GM12878 (cell line): Measurements from ENCODE around the gene NNAT. TPM values are rescaled to one million over a fixed set of nuclear protein-coding genes. Genes with fewer than 3 reads are reported as not detected.

Source experiments
- ATAC-seq: fragments of 200-7000 bp; cut with Tn5 transposase; 3 replicates; pipeline ENCODE4 v1.9.1; 2020; ENCODE audit warnings: mild to moderate bottlenecking, moderate library complexity
- BruUV-seq: library from RNA; stranded (reverse); fragments of 400-500 nt; replicated peaks from 2 replicates; lab custom pipeline; 2021; lab: Mats Ljungman, UMichigan
- CTCF ChIA-PET: fragments of 300-600 bp; sonication (Branson Sonifier 250); formaldehyde crosslinking; extraction: SDS; loops from one replicate; lab custom pipeline; 2021; ENCODE audit warnings: inconsistent platforms; lab: Yijun Ruan, JAX
- POLR2A ChIA-PET: fragments of 350-600 bp; formaldehyde crosslinking; extraction: SDS; loops from one replicate; lab custom pipeline; 2021; ENCODE audit warnings: inconsistent platforms; lab: Charles Lee
- RAD21 ChIA-PET: fragments of 300-600 bp; sonication (Branson Sonifier 250); formaldehyde crosslinking; loops from one replicate; lab custom pipeline; 2023; ENCODE audit warnings: antibody characterized with exemption; ENCODE audit not compliant: unreplicated experiment; lab: Charles Lee
- SMC1A ChIA-PET: fragments of 300-600 bp; sonication (Branson Sonifier 250); formaldehyde crosslinking; loops from one replicate; lab custom pipeline; 2023; ENCODE audit not compliant: unreplicated experiment, uncharacterized antibody; lab: Charles Lee
- DNase-seq: peaks from one replicate; pipeline ENCODE4 v3.0.0-alpha.2; 2011; ENCODE audit warnings: low read depth, low spot score
- FAIRE-seq: peaks from 3 replicates; lab custom pipeline; 2011; peaks lifted over from hg19 to GRCh38; lab: Jason Lieb, UNC
- H2AFZ ChIP-seq: 2 replicates; pipeline ENCODE4 v1.6.0; 2011; ENCODE audit warnings: low read depth, low read length, control low read depth; ENCODE audit not compliant: control insufficient read depth
- H3K27ac ChIP-seq: 2 replicates; pipeline ENCODE4 v1.5.1; 2011; ENCODE audit warnings: control low read depth; ENCODE audit not compliant: control insufficient read depth, insufficient read depth
- H3K27me3 ChIP-seq, 2 experiments: replicated peaks in 1 of 2; 2 replicates each; pipeline versions ENCODE4 v1.6.0 to v1.6.1; 2011; ENCODE audit warnings: low read length in 1 of 2; ENCODE audit not compliant: control insufficient read depth in 2 of 2, insufficient read depth in 2 of 2
- H3K36me3 ChIP-seq, 2 experiments: 2 replicates each; pipeline ENCODE4 v1.5.1; 2011; ENCODE audit warnings: low read length in 1 of 2; ENCODE audit not compliant: control insufficient read depth in 2 of 2, insufficient read depth in 2 of 2
- H3K4me1 ChIP-seq: 2 replicates; pipeline ENCODE4 v1.6.1; 2011; ENCODE audit warnings: mild to moderate bottlenecking, low read length, moderate library complexity, mixed read lengths; ENCODE audit not compliant: control insufficient read depth, insufficient read depth
- H3K4me2 ChIP-seq: 2 replicates; pipeline ENCODE4 v1.6.0; 2011; ENCODE audit warnings: control low read depth; ENCODE audit not compliant: control insufficient read depth, insufficient read depth
- H3K4me3 ChIP-seq: fragments of 200-600 bp; sonication (generic); 2 replicates; pipeline ENCODE4 v1.5.1; 2016
- H3K79me2 ChIP-seq: 2 replicates; pipeline ENCODE4 v1.6.0; 2011; ENCODE audit warnings: low read length; ENCODE audit not compliant: control insufficient read depth, insufficient read depth
- H3K9ac ChIP-seq: 2 replicates; pipeline ENCODE4 v1.8.0; 2011; ENCODE audit warnings: low read length, control low read depth, mixed read lengths; ENCODE audit not compliant: control insufficient read depth, insufficient read depth
- H3K9me3 ChIP-seq: replicated peaks from 3 replicates; pipeline ENCODE4 v1.5.1; 2011; ENCODE audit warnings: mild to moderate bottlenecking, low read length; ENCODE audit not compliant: control insufficient read depth, insufficient read depth
- H4K20me1 ChIP-seq: 2 replicates; pipeline ENCODE4 v1.6.0; 2011; ENCODE audit not compliant: control insufficient read depth, insufficient read depth
- ATF3 ChIP-seq: IDR thresholded peaks from 2 replicates; pipeline ENCODE4 v1.6.1; 2011; ENCODE audit warnings: low read depth, mild to moderate bottlenecking, low read length, moderate library complexity, borderline replicate concordance; ENCODE audit errors: extremely low read depth
- RB1 ChIP-seq: fragments of 450-650 bp; formaldehyde crosslinking; IDR thresholded peaks from 2 replicates; pipeline ENCODE4 v1.6.1; 2017; ENCODE audit warnings: mild to moderate bottlenecking, borderline replicate concordance
- SMAD5 ChIP-seq: IDR thresholded peaks from 2 replicates; pipeline ENCODE4 v1.6.1; 2016; ENCODE audit warnings: antibody characterized with exemption, low read depth
- SUZ12 ChIP-seq: fragments of 200-600 bp; sonication (generic); IDR thresholded peaks from one replicate; pipeline ENCODE4 v1.6.1; 2018; ENCODE audit warnings: antibody characterized with exemption, mild to moderate bottlenecking; ENCODE audit not compliant: unreplicated experiment
- WGBS: methylation state at CpG from one replicate; pipeline ENCODE4 v1.1.6; 2016; ENCODE audit warnings: low lambda C conversion rate; ENCODE audit not compliant: insufficient replicate concordance, insufficient coverage; ENCODE audit errors: missing lambda C conversion rate; 5-methylcytosine and 5-hydroxymethylcytosine counted together
- in situ Hi-C: fragments of 300-500 bp; cut with MboI; formaldehyde crosslinking; loops from 9 replicates; pipeline ENCODE4 v1.14.3; 2018; ENCODE audit warnings: mixed read lengths
- intact Hi-C: fragments of 100-400 bp; cut with micrococcal nuclease; formaldehyde crosslinking; loops from one replicate; pipeline ENCODE4 v1.14.2; 2022; ENCODE audit not compliant: unreplicated experiment
- polyA plus RNA-seq, 11 experiments: library from polyadenylated mRNA; depleted of rRNA in 4 of 11; unstranded in 6 of 11; stranded (reverse) in 5 of 11; fragments of >200 nt; fragmentation: Nextera tagmentation in 4 of 11; fragmentation: Illumina TruSeq in 1 of 11; extraction: Ambion mirVana in 4 of 11; extraction: Trizol in 1 of 11; gene quantifications; 1 replicate in 1 of 11; 2 replicates in 10 of 11; pipeline versions ENCODE4 v1.2.1 to v1.2.3, GENCODE V29; 2011 to 2016; ENCODE audit warnings: inconsistent platforms in 2 of 11, missing spikeins in 2 of 11, low read depth in 1 of 11
- total RNA-seq, 4 experiments: library from RNA; depleted of rRNA in 3 of 4; stranded (reverse); fragments of >200 nt in 3 of 4; fragmentation: Illumina TruSeq in 1 of 4; extraction: Trizol in 1 of 4; gene quantifications; 2 replicates each; pipeline versions ENCODE4 v1.2.1 to v1.2.3, GENCODE V29; 2013 to 2021
- TF ChIP-seq, protein P1 (sequence below): fragments of 450-650 bp; IDR thresholded peaks from 2 replicates; pipeline ENCODE4 v1.6.1; 2018; ENCODE audit warnings: borderline replicate concordance, mild to moderate bottlenecking; ENCODE audit not compliant: partially characterized antibody

The NNAT gene
- total and polyA plus RNA-seq, 10 of the 15 experiments (the other 5 are each of a cell fraction or from before 2014, with no cell fraction given), result 0.22 to 0.99 (median 0.42) TPM; not detected in 7

GRCh38 chr20:37538003-37538402, 17.0 kb downstream of the NNAT start:
- DNase-seq, result no peak
- H3K27me3 ChIP-seq, result no peaks in the 10 kb centered on the region
- RAD21 ChIA-PET, result interaction anchor here (1.0 to 11.5 kb wide), 2 partner anchors 269 to 343 kb away, joined by 3 to 119 read pairs; no protein-coding TSS in a partner anchor
- TF ChIP-seq RB1 (no peak), SMAD5 (no peak), ATF3 (no peak), SUZ12 (no peak)
- TF ChIP-seq, protein P1, sequence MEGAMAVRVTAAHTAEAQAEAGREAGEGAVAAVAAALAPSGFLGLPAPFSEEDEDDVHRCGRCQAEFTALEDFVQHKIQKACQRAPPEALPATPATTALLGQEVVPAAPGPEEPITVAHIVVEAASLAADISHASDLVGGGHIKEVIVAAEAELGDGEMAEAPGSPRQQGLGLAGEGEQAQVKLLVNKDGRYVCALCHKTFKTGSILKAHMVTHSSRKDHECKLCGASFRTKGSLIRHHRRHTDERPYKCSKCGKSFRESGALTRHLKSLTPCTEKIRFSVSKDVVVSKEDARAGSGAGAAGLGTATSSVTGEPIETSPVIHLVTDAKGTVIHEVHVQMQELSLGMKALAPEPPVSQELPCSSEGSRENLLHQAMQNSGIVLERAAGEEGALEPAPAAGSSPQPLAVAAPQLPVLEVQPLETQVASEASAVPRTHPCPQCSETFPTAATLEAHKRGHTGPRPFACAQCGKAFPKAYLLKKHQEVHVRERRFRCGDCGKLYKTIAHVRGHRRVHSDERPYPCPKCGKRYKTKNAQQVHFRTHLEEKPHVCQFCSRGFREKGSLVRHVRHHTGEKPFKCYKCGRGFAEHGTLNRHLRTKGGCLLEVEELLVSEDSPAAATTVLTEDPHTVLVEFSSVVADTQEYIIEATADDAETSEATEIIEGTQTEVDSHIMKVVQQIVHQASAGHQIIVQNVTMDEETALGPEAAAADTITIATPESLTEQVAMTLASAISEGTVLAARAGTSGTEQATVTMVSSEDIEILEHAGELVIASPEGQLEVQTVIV, result no peak
- peaks cover 18% of the 10 kb centered on the region for H3K4me1 ChIP-seq
- no TSS peak for BruUV-seq
- POLR2A ChIA-PET, result interaction anchor here (0.6 kb wide), 1 partner anchor 273 kb away, joined by 3 read pairs; no protein-coding TSS in a partner anchor
- H3K4me3 ChIP-seq, result no peak overlapping the region
- intact Hi-C loops (no loop called here), in situ Hi-C loops (no loop called here)
- 96% methylated on average over 5 of the region's 5 CpGs for WGBS
- no peak overlapping the region for H3K4me2 ChIP-seq
- SMC1A ChIA-PET, result interaction anchor here (0.7 to 1.2 kb wide), 4 partner anchors 11 to 343 kb away, joined by 3 read pairs; partner anchors contain the start of gene BLCAP
- no peaks in the 10 kb centered on the region for H3K36me3 ChIP-seq
- no peaks in the 10 kb centered on the region for H4K20me1 ChIP-seq
- no peak overlapping the region for H2AFZ ChIP-seq
- FAIRE-seq, result no peak
- CTCF ChIA-PET, result interaction anchor here (0.8 to 2.3 kb wide), 5 partner anchors 261 to 342 kb away, joined by 3 to 11 read pairs (median 3); no protein-coding TSS in a partner anchor
- no peaks in the 10 kb centered on the region for H3K79me2 ChIP-seq
- H3K9me3 ChIP-seq, result no peaks in the 10 kb centered on the region; the same call in 2 of the 3 replicates
- no peak overlapping the region for H3K27ac ChIP-seq
- ATAC-seq, result no peak
- H3K9ac ChIP-seq, result no peak overlapping the region
